Tibial nerve (tissue), 3 donors: ENCODE measurements around the gene ACSL1.

Experiments used
- POLR2A ChIP-seq, 2 donors: fragments of 450-650 bp; IDR thresholded peaks; one replicate each; pipeline ENCODE4 v1.6.1; 2017; ENCODE audit warnings: antibody characterized with exemption in 2 of 2, mild to moderate bottlenecking in 2 of 2, moderate library complexity in 2 of 2
- TF ChIP-seq, protein P1 (sequence below), 5 experiments: fragments of 200-600 bp in 3 of 5; fragments of 450-650 bp in 2 of 5; sonication (generic) in 3 of 5; IDR thresholded peaks; one replicate each; pipeline ENCODE4 v1.5.1; 2016 to 2019; ENCODE audit warnings: antibody characterized with exemption in 5 of 5, mild to moderate bottlenecking in 3 of 5, moderate library complexity in 2 of 5

DNA sequence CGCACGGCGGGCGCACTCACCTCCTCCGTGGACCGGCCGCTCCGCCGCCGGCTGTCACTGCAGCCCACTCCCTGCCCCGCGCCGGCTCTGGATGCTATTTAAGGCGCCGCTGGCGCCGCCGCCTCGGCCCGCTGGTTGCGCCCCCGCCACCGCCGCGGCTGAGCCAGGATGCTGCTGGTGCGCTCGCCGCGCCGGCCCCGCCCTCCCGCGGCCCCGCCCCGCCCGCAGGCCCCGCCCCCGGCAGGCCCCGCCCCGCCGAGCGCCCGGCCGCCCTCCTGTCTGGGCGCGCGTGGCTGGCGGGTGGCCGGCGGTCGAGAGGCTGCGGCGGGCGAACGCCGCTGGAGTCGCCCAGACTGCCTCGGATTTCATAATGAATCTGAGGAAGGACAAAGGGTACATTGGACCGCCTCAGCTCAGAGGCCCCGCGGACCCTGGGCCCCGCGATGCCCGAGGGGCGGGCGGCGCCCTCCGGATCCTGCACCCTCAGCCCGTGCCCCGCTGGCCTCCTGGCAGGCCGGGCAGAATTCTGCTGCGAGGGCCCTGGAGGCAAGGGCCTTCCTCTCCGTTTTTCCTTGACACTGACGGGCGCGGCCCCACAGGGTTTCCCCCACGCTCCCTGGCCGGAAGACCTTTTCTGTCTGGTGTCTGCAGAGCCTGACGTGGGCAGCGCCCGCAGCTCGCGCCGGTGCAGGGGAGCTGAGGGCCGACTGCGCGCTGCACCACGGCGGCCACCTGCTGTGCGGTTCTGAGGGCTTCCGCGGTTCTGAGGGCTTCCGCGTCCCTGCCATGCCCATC, at the start of gene ACSL1:
- TF ChIP-seq POLR2A (IDR thresholded peaks at IDR 0.05): peak; percentile 70 to 83
- TF ChIP-seq, protein P1, sequence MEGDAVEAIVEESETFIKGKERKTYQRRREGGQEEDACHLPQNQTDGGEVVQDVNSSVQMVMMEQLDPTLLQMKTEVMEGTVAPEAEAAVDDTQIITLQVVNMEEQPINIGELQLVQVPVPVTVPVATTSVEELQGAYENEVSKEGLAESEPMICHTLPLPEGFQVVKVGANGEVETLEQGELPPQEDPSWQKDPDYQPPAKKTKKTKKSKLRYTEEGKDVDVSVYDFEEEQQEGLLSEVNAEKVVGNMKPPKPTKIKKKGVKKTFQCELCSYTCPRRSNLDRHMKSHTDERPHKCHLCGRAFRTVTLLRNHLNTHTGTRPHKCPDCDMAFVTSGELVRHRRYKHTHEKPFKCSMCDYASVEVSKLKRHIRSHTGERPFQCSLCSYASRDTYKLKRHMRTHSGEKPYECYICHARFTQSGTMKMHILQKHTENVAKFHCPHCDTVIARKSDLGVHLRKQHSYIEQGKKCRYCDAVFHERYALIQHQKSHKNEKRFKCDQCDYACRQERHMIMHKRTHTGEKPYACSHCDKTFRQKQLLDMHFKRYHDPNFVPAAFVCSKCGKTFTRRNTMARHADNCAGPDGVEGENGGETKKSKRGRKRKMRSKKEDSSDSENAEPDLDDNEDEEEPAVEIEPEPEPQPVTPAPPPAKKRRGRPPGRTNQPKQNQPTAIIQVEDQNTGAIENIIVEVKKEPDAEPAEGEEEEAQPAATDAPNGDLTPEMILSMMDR (IDR thresholded peaks at IDR 0.05): peak in 3 of 5 experiments; percentile 9 to 46 (median 39)
